Hepatocyte (in vitro differentiated cells): ENCODE data around the gene C9orf50.

Source experiments
- CTCF ChIP-seq: fragments of 200-600 bp; sonication (generic); IDR thresholded peaks from 2 replicates; pipeline ENCODE4 v1.5.1; 2016; ENCODE audit warnings: antibody characterized with exemption, mild to moderate bottlenecking; ENCODE audit not compliant: poor library complexity
- EZH2 ChIP-seq: fragments of 200-600 bp; sonication (generic); IDR thresholded peaks from 2 replicates; pipeline ENCODE4 v1.6.1; 2016; ENCODE audit warnings: antibody characterized with exemption, mild to moderate bottlenecking, borderline replicate concordance
- EZH2phosphoT487 ChIP-seq: fragments of 200-600 bp; sonication (generic); IDR thresholded peaks from one replicate; pipeline ENCODE4 v1.6.1; 2018; ENCODE audit warnings: antibody characterized with exemption, mild to moderate bottlenecking, low read depth, moderate library complexity; ENCODE audit not compliant: unreplicated experiment, severe bottlenecking

- TF ChIP-seq CTCF (no peak), EZH2phosphoT487 (no peak), EZH2 (no peak)
These were observed 10.8 kb downstream of the C9orf50 start for GRCh38 chr9:129610213-129610472.
